ENCODE results near the gene HOXD8.

Gene HOXD8

DNA sequence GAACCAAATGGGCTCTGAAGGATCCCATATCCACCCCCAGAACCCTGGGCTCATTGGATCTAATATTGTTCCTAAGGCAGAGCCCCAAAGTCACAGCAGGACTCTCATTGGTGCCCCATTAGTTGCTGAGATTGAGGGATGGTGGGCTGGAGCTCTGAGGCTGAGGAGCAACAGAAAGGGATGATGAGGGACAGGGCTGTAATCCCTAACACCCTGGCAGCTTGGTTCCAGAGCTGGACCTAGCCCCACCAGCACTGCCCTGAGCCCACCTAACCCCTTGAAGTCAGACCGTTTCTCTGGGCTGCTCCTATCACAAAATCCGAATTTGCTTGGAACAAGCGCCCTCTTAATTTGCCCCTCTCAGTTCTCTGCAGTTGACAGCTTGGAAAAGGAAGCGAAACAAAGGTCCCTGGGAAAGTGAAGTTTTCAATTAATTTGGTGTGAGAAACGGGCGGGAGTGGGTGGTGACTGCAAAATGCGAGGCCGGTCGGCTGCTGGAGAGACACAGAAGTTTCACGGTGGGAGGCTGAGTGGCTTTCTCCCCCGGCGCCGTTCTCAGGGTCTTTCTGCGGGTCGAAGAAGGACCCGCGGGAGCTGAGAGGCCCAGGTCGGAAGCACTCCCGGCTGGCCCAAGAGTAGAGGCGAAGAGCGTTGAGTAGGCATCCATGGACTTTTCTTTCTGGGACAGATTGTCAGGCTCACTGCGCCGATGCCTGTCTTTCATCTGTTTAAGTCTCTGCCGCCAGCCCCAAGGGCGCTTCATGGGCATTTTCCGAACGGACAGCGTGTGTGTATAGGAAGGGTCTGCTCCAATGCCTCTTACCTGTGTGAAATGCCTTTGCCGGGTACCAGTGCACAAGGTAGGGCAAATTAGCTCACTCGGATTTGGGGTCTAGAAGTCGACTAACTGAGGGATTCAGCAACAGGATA lies 37.9 kb upstream of the HOXD8 start:
- DNase-seq = no peak

DNA sequence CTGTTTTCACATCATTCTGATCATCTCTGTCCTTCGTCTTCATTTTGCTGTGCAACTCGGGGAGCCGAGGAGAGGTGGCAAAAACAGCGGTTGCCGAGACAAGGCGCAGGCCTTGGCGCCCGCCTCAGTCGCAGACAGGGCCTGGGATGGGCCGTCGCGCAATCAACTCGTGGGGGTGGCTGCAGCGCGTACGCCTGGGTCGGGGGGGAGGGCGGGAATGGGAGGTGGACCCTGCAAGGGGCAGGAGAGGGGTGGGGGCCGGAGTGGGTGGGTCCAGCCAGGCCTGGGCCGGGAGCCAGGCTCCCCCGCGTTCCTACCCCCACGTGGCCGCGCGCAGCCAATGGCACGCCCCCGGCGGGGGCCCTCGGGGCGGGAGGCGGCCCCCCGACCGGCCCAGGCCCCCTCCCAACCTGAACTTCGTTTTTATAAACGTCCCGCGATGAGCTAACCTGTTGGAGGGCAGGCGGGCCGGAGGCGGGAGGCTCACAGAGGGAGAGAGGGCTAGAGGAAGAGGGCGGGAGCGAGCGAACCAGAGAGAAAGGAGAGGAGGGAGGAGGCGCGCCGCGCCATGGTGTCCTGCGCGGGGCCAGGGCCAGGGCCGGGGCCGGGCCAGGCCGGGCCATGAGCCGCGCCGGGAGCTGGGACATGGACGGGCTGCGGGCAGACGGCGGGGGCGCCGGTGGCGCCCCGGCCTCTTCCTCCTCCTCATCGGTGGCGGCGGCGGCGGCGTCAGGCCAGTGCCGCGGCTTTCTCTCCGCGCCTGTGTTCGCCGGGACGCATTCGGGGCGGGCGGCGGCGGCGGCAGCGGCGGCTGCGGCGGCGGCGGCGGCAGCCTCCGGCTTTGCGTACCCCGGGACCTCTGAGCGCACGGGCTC lies 37.0 kb upstream of the HOXD8 start, which contains the start of gene HOXD13:
TSS of gene HOXD13 (plus strand) at position 452 of the 875 bp plus-strand sequence. CDS start at position 622, 170 bp downstream.
- no peak for DNase-seq

DNA sequence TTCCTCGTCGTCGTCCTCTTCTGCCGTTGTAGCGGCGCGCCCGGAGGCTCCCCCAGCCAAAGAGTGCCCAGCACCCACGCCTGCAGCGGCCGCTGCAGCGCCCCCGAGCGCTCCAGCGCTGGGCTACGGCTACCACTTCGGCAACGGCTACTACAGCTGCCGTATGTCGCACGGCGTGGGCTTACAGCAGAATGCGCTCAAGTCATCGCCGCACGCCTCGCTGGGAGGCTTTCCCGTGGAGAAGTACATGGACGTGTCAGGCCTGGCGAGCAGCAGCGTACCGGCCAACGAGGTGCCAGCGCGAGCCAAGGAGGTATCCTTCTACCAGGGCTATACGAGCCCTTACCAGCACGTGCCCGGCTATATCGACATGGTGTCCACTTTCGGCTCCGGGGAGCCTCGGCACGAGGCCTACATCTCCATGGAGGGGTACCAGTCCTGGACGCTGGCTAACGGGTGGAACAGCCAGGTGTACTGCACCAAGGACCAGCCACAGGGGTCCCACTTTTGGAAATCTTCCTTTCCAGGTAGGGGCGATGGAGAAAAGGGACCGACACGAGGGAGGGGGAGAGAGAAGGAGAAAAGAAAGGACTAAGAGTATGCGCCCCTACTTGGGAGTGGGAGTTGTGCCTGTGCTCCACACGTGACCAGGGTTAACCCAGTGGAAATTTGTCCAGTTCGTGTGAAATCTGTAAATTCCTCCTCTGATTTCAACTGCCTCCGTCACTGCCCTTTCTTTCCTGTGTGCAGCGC lies 36.2 kb upstream of the HOXD8 start:
- DNase-seq = no peak

DNA sequence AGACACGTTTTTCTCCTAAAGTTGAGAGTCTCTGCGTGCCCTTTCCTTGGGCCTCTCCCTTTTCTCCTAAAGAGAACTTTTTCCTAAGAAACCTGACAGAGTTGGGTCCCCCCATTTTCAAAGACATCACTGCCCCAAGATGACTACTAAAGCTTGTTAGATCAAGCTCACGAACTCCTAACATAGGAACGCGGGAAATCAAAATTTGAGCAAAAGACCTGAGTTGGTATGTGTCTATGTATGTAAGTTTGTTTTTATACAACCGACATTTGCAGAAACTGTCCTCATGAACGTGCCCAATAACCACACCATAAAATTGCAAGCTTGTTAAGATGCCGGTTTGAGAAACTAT lies 35.6 kb upstream of the HOXD8 start:
- no peak for DNase-seq

DNA sequence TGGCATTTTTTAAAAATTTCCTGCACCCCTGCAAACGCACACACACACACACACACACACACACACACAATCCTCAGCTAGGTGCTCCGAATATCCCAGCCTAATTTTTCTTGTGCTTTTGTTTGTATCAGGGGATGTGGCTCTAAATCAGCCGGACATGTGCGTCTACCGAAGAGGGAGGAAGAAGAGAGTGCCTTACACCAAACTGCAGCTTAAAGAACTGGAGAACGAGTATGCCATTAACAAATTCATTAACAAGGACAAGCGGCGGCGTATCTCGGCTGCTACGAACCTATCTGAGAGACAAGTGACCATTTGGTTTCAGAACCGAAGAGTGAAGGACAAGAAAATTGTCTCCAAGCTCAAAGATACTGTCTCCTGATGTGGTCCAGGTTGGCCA lies 35.2 kb upstream of the HOXD8 start:
- no peak for DNase-seq

- no peak for DNase-seq
Observed at GRCh38 chr2:176095421-176095820, 34.1 kb upstream of the HOXD8 start.

GRCh38 chr2:176096243-176096985 lies 33.1 kb upstream of the HOXD8 start:
- no peak for DNase-seq

DNA sequence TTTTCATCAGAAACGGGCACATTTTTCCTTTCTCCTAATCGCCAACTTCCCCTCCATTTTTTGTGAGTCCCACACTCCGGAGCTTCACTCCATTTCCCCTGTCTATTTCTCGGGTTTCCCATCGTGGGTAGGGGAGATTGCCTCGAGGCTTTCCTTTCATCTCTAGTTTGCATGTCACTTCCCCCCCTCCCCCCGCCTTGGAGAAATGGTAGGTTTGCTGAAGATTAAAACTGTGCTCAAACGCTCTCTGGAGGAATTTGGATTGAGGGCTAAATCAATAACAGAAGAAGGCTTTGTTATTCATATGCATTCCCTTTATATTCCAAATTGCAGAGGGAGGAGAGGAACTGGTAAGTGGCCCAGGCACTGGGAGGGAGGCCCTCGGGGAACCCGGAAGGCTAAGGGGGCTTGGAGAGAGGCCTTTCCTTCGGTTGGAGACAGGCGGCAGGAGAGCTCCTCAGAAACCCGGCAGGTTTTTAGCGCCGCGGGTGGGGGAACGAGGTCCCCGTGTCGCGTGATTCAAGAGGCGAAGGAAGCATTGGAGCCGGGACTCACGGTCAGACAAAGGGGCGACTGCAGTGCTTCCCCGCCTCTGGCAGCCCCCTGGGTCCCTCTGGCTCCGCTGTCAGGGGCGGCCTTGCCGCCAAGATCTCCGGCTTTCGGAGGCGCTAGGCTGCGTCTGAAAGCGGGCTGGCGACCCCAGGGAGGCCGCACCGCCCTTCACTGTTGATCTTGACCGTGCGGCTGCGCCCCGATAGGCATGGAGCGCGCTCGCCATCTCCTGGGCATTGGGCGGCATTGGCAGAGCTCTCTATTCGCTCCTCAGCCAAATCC lies 32.3 kb upstream of the HOXD8 start:
- peak; percentile 59 for DNase-seq

DNA sequence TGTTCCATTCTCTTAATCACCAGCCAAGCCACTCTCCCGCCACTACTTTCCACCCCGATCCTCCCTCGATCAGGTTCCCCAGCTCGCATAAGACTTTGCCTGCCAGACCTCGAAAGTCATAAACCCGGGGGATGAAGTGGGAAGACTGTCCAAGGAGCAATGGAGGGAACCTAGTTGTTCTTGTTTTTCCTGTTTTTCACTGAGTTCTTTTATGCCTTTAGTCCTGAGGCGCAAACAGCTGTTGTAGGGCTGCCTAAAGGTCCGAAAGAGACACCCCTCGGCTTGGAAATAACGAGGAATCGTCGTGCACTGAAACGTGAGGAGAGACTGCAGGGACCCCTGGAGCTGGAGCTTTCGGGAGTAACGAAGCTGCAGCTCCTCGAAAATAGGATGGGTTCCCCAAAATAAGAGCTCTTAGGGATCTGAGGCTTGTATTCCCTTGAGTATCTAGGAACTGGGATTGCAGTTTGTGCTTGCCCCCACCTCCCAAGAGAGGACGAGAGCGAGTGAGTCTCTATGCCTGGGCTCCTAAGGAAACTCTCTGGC lies 31.6 kb upstream of the HOXD8 start:
- no peak for DNase-seq

- no peak for DNase-seq
Observed at GRCh38 chr2:176098366-176099158, 30.9 kb upstream of the HOXD8 start.

- DNase-seq = no peak
Observed at GRCh38 chr2:176099159-176099727, 30.3 kb upstream of the HOXD8 start.

DNA sequence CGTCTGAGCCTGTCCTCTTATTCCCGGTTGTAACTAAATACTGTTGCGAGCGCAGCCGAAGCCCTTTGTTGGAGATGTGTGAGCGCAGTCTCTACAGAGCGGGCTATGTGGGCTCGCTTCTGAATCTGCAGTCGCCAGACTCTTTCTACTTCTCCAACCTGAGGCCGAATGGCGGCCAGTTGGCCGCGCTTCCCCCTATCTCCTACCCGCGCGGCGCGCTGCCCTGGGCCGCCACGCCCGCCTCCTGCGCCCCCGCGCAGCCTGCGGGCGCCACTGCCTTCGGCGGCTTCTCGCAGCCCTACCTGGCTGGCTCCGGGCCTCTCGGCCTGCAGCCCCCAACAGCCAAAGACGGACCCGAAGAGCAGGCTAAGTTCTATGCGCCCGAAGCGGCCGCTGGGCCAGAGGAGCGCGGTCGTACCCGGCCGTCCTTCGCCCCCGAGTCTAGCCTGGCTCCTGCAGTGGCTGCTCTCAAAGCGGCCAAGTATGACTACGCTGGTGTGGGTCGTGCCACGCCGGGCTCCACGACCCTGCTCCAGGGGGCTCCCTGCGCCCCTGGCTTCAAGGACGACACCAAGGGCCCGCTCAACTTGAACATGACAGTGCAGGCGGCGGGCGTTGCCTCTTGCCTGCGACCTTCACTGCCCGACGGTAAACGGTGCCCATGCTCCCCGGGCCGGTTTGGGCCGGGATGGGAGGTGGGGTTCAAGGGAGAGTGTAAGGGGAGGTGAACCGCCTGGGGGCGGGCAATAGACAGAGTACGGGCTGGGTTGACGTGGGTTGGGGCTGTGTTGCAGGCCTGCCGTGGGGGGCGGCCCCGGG lies 29.6 kb upstream of the HOXD8 start, which contains the start of gene HOXD12:
TSS of gene HOXD12 (plus strand) at position 68 of the 819 bp plus-strand sequence. CDS start at position 75, 7 bp downstream.
- no peak for DNase-seq

- DNase-seq = no peak
Observed at GRCh38 chr2:176100547-176101140, 28.9 kb upstream of the HOXD8 start.

DNA sequence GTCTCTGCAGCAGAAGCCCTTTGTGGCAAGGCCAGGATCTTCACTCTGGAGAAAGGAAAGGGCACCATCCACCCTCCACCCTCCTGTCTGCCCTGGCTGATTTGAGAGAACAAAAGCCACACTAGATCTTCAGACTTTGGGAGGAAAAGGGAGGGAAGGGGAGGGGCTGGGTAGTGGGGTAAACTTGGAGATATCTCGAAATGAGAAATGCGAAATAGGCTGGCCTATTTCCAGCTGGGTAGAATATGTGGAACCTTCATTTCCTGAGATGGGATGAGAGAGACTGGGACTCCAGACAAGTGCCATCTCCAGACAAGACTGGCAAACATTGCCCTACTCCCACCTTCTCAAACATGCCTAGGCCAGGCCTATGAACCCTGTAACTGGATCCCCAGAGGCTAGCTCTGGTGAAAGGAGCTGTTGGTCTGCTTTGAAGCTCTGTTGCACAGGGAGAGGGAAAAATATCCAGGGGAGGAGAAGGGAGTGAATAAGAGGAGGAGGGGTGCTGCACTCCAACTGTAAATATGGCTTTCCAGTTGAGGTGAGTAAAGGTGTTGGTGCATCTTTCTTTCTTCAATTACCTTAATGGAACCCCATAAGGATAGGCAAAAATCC lies 28.2 kb upstream of the HOXD8 start:
- no peak for DNase-seq

DNA sequence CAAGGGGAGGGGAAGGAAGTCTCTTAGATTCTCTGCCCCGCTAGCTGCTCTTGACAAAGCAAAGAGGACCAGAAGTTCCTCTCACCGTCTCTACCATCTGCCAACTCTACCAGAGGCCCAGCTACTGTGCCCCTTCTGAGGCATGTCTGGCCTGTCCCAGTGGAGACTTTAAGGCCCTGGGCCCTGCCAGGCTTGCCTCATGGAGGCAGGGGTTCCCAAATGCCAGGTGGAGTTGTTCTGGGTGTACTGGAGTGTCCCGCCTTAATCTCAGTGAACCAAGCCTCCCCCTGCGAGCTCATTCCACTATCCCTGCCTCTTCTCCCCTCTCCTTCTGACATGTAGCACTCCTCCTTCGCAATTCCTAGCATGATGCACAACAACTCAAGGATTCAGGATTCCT lies 27.7 kb upstream of the HOXD8 start:
- DNase-seq = no peak

GRCh38 chr2:176102309-176102866 lies 27.1 kb upstream of the HOXD8 start:
- DNase-seq = no peak

GRCh38 chr2:176103194-176103593 lies 26.3 kb upstream of the HOXD8 start:
- DNase-seq = no peak

Data from stimulated activated CD4-positive, alpha-beta T cell treated with anti-CD3 and anti-CD28 coated beads, Interleukin-4, amount 100 ng/mL, for 24 hours (primary cell).